ENCODE measurements around the gene ARRB2. TPM values are rescaled to one million over a fixed set of nuclear protein-coding genes. Genes with fewer than 3 reads are reported as not detected.

ARRB2 gene
- total RNA-seq, 6 experiments from 2014 or later, result 8.0 to 10.7 (median 9.1) TPM

DNA sequence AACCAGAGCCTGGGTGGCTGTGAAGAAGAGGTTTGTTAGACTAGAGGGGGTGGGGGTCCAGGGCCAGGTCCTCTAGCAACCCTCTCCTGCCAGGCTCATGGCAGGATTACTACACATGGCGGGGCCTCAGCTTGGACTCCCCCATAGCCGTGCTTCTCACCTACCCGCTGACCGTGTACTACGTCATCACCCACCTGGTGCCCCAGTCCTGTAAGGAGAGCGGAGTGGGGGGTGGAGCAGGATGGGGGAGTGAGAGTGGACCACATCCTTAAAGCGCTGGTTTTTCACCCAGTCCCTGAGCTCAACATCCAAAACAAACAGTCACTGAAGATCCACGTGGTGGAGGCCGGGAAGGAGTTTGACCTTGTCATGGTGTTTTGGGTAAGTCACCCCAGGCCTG, 33.5 kb downstream of the ARRB2 start:
- no peak for DNase-seq
- TF ChIP-seq, protein P1, sequence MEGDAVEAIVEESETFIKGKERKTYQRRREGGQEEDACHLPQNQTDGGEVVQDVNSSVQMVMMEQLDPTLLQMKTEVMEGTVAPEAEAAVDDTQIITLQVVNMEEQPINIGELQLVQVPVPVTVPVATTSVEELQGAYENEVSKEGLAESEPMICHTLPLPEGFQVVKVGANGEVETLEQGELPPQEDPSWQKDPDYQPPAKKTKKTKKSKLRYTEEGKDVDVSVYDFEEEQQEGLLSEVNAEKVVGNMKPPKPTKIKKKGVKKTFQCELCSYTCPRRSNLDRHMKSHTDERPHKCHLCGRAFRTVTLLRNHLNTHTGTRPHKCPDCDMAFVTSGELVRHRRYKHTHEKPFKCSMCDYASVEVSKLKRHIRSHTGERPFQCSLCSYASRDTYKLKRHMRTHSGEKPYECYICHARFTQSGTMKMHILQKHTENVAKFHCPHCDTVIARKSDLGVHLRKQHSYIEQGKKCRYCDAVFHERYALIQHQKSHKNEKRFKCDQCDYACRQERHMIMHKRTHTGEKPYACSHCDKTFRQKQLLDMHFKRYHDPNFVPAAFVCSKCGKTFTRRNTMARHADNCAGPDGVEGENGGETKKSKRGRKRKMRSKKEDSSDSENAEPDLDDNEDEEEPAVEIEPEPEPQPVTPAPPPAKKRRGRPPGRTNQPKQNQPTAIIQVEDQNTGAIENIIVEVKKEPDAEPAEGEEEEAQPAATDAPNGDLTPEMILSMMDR (IDR thresholded peaks at IDR 0.05), result no peak
- H3K9me3 Mint-ChIP-seq, result no peaks in the 10 kb centered on the region
- H3K36me3 Mint-ChIP-seq (ENCODE audit: low read depth), result no peaks in the 10 kb centered on the region
- peaks cover 57% of the 10 kb centered on the region for H3K27me3 Mint-ChIP-seq (ENCODE audit: insufficient read depth)
- no peaks in the 10 kb centered on the region; the same call in none of the 2 replicates for H3K4me1 Mint-ChIP-seq (ENCODE audit: low read depth)
- no peak overlapping the region for H3K4me3 Mint-ChIP-seq
- no peak overlapping the region for H3K27ac Mint-ChIP-seq

DNA sequence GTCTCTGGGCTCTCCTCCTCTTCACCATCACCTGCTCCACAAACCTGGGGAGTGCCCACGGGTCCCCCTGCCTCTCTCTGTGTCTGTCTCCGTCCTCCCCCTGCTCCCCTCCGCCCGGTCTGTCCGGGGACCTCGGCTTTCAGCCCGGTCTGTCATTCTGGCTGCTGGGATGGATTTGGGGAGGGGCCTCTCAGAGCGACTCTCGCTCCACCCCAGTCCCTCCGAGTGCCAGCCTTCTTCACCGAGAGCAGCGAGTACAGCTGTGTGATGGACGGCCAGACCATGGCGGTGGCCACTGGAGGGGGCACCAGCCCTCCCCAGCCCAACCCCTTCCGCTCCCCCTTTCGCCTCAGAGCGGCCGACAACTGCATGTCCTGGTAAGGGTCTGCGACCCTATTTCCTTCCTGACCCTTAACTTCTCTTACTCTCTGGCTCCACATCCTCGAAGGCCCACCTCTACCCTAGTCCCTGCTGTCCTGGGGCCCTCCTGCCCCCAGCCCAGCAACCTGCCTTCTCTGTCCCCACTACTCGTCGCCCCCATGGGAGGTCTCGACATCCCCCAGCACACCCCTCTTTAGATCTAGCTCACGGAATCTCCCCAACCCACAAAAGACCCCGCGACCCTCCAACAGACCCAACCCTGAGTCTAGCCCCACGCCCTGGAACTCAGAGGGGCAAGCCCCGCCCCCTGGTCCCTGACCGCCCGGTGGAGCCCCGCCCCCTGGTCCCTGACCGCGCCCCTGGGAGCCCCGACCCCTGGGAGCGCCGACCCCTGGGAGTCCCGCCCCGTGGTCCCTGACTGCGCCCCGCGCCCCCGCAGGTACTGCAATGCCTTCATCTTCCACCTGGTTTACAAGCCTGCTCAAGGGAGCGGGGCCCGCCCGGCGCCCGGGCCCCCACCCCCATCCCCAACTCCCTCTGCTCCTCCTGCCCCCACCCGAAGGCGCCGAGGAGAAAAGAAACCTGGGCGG, 34.9 kb downstream of the ARRB2 start:
- Mint-ChIP-seq H3K9me3 (no peaks in the 10 kb centered on the region), H3K27ac (no peak overlapping the region), H3K4me3 (no peak overlapping the region), H3K36me3 (ENCODE audit: low read depth) (no peaks in the 10 kb centered on the region), H3K4me1 (ENCODE audit: low read depth) (no peaks in the 10 kb centered on the region; the same call in 1 of the 2 replicates), H3K27me3 (ENCODE audit: insufficient read depth) (peaks cover 59% of the 10 kb centered on the region)
- TF ChIP-seq, protein P1 (IDR thresholded peaks at IDR 0.05), result no peak
- no peak for DNase-seq

DNA sequence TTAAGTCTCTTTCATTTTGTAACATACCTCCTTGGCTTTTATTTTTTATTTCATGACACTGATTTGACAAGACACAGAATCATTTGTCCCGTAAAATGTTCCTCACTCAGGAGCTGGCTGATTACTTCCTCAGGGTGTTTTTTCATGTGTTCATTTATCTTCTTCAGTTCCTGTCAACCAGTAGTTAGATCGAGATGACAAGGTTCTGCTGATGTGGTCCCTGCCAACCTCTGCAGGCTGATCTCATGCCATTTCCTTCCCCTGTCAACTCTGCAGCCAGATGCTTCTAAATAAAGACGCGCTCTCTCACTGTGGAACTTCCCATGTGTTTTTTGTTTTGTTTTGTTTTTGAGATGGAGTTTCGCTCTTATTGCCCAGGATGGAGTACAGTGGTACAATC, 37.4 kb downstream of the ARRB2 start:
- peaks cover 48% of the 10 kb centered on the region for H3K27me3 Mint-ChIP-seq (ENCODE audit: insufficient read depth)
- H3K4me1 Mint-ChIP-seq (ENCODE audit: low read depth), result no peaks in the 10 kb centered on the region
- no peak for DNase-seq
- TF ChIP-seq, protein P1 (IDR thresholded peaks at IDR 0.05), result no peak
- no peaks in the 10 kb centered on the region for H3K9me3 Mint-ChIP-seq
- H3K36me3 Mint-ChIP-seq (ENCODE audit: low read depth), result no peaks in the 10 kb centered on the region
- H3K27ac Mint-ChIP-seq, result no peak overlapping the region
- H3K4me3 Mint-ChIP-seq, result no peak overlapping the region

DNA sequence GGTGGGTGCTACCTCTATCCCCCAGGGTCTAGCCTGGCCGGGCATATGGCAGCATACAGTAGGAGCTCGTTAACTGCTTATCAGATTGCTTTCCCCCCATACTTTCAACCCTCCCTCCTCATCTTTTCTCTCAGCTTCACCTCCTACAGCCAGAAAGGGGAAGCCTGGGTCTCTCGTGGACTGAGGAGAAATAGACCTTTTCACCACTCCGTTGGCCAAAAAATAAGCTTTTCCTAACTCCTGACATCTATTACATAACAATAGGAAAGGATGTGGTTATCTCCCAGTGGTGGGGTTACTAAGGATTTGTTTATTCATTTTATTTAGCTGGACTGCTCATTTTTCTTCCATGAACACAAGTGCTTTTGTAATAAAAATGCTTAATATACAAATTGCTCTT, 38.3 kb downstream of the ARRB2 start:
- DNase-seq, result no peak
- H3K9me3 Mint-ChIP-seq, result no peaks in the 10 kb centered on the region
- no peaks in the 10 kb centered on the region for H3K4me1 Mint-ChIP-seq (ENCODE audit: low read depth)
- TF ChIP-seq, protein P1 (IDR thresholded peaks at IDR 0.05), result no peak
- no peak overlapping the region for H3K4me3 Mint-ChIP-seq
- H3K27me3 Mint-ChIP-seq (ENCODE audit: insufficient read depth), result peaks cover 48% of the 10 kb centered on the region
- no peak overlapping the region for H3K27ac Mint-ChIP-seq
- H3K36me3 Mint-ChIP-seq (ENCODE audit: low read depth), result no peaks in the 10 kb centered on the region

DNA sequence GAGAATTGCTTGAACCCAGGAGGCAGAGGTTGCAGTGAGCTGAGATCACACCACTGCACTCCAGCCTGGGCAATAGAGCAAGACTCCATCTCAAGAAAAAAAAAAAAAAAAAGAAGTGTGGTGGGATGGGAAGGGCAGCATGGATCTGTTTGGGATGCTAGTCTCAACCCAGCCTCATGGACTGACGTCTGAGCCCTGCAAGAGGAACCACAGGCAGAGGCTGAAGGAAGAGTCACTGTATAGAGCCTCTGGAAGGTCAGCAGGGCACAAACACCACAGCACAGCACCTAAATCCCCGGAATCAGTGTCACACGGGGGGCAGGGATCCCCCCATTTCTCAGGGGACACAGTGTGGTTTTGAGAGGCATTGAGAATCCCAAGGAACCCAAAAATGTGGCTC, 40.2 kb downstream of the ARRB2 start:
- DNase-seq, result no peak
- Mint-ChIP-seq H3K4me1 (ENCODE audit: low read depth) (no peaks in the 10 kb centered on the region), H3K36me3 (ENCODE audit: low read depth) (no peaks in the 10 kb centered on the region), H3K27ac (no peak overlapping the region), H3K4me3 (no peak overlapping the region), H3K27me3 (ENCODE audit: insufficient read depth) (peaks cover 52% of the 10 kb centered on the region), H3K9me3 (no peaks in the 10 kb centered on the region)
- TF ChIP-seq, protein P1 (IDR thresholded peaks at IDR 0.05), result no peak
